HepG2 (cell line): ENCODE measurements around the gene ATL2. TPM values are rescaled to one million over a fixed set of nuclear protein-coding genes. Genes with fewer than 3 reads are reported as not detected.

ENCODE experiments used
- ATAC-seq: fragments of 200-7000 bp; cut with Tn5 transposase; 3 replicates; pipeline ENCODE4 v1.9.1; 2020; ENCODE audit warnings: mild to moderate bottlenecking, moderate library complexity
- BruUV-seq: library from RNA; stranded (reverse); fragments of 400-500 nt; replicated peaks from 2 replicates; lab custom pipeline; 2021; lab: Mats Ljungman, UMichigan
- CTCF ChIA-PET: fragments of 300-600 bp; formaldehyde crosslinking; extraction: SDS; loops from one replicate; lab custom pipeline; 2021; ENCODE audit warnings: low total read pairs, inconsistent platforms, low intra/inter-chr PET ratio; lab: Yijun Ruan, JAX
- POLR2A ChIA-PET: fragments of 350-600 bp; sonication (Branson Sonifier 250); formaldehyde crosslinking; loops from one replicate; lab custom pipeline; 2020; ENCODE audit warnings: antibody characterized with exemption, inconsistent platforms; lab: Yijun Ruan, JAX
- DNase-seq: peaks from one replicate; pipeline ENCODE4 v3.0.0-alpha.2; 2015; ENCODE audit warnings: low spot score
- FAIRE-seq: peaks from 3 replicates; lab custom pipeline; 2011; peaks lifted over from hg19 to GRCh38; lab: Jason Lieb, UNC
- H2AFZ ChIP-seq: one replicate; pipeline ENCODE4 v1.6.1; 2011; ENCODE audit warnings: low read length, inconsistent platforms
- H3K27ac ChIP-seq: fragments of 300-600 bp; 3 replicates; pipeline ENCODE4 v1.8.0; 2011; ENCODE audit warnings: mixed run types, mild to moderate bottlenecking, mixed read lengths, low read length, inconsistent platforms; ENCODE audit not compliant: insufficient read depth; ENCODE audit errors: extremely low read length
- H3K27me3 ChIP-seq, 2 experiments: fragments of 200-600 bp in 1 of 2; 2 replicates in 1 of 2; 3 replicates in 1 of 2; pipeline versions ENCODE4 v1.6.0 to v1.8.0; 2011; ENCODE audit warnings: low read length in 2 of 2, mild to moderate bottlenecking in 2 of 2, moderate library complexity in 2 of 2, inconsistent platforms in 1 of 2; ENCODE audit not compliant: insufficient read depth in 2 of 2, control insufficient read depth in 1 of 2
- H3K36me3 ChIP-seq, 2 experiments: fragments of 200-600 bp in 1 of 2; replicated peaks in 1 of 2; 2 replicates in 1 of 2; 3 replicates in 1 of 2; pipeline versions ENCODE4 v1.5.1 to v1.8.0; 2011; ENCODE audit warnings: low read length in 2 of 2, inconsistent platforms in 1 of 2; ENCODE audit not compliant: insufficient read depth in 2 of 2, control insufficient read depth in 1 of 2
- H3K4me1 ChIP-seq: 2 replicates; pipeline ENCODE4 v1.5.1; 2012; ENCODE audit warnings: low read length, inconsistent platforms; ENCODE audit not compliant: insufficient read depth
- H3K4me2 ChIP-seq: 2 replicates; pipeline ENCODE4 v1.6.0; 2011; ENCODE audit warnings: low read depth, low read length, inconsistent platforms
- H3K4me3 ChIP-seq, 3 experiments: fragments of 200-600 bp in 1 of 3; sonication (generic), shearing (Covaris generic) in 1 of 3; replicated peaks in 1 of 3; 2 replicates each; pipeline ENCODE4 v1.5.1; 2011 to 2016; ENCODE audit warnings: low read length in 3 of 3, inconsistent platforms in 2 of 3, low read depth in 2 of 3, mild to moderate bottlenecking in 2 of 3, control low read depth in 1 of 3, mixed read lengths in 1 of 3; ENCODE audit not compliant: insufficient read depth in 1 of 3
- H3K79me2 ChIP-seq: one replicate; pipeline ENCODE4 v1.6.1; 2011; ENCODE audit warnings: low read length, inconsistent platforms; ENCODE audit not compliant: insufficient read depth
- H3K9ac ChIP-seq: 2 replicates; pipeline ENCODE4 v1.6.0; 2011; ENCODE audit warnings: mild to moderate bottlenecking, low read depth, low read length, inconsistent platforms; ENCODE audit not compliant: insufficient read depth
- H3K9me3 ChIP-seq: 2 replicates; pipeline ENCODE4 v1.5.1; 2012; ENCODE audit warnings: mild to moderate bottlenecking, low read length
- H4K20me1 ChIP-seq: 2 replicates; pipeline ENCODE4 v1.6.0; 2011; ENCODE audit warnings: inconsistent platforms, mild to moderate bottlenecking, low read length, moderate library complexity; ENCODE audit not compliant: insufficient read depth
- RFX5 ChIP-seq: IDR thresholded peaks from 2 replicates; pipeline ENCODE4 v1.6.1; 2011; ENCODE audit warnings: low read depth, low read length, improper control_type of control experiment
- THYN1 ChIP-seq: sonication (generic); formaldehyde crosslinking; IDR thresholded peaks from 2 replicates; pipeline ENCODE4 v1.8.1; 2023; ENCODE audit warnings: low read depth, mild to moderate bottlenecking, moderate library complexity, missing genetic modification reagents, borderline replicate concordance
- WGBS: methylation state at CpG from one replicate; pipeline ENCODE4 v1.1.6; 2017; ENCODE audit warnings: low lambda C conversion rate; 5-methylcytosine and 5-hydroxymethylcytosine counted together
- in situ Hi-C: cut with HindIII; loops from 2 replicates; pipeline ENCODE4 v1.10.0; 2017; ENCODE audit warnings: low pct_unique_long_range_greater_than_20kb; ENCODE audit not compliant: extremely low pct_ligation_motif_present
- intact Hi-C: fragments of 100-400 bp; cut with micrococcal nuclease; formaldehyde crosslinking; loops from one replicate; pipeline ENCODE4 v1.10.0; 2022; ENCODE audit not compliant: unreplicated experiment
- polyA plus RNA-seq, 8 experiments: library from polyadenylated mRNA; depleted of rRNA in 3 of 8; stranded (reverse) in 7 of 8; unstranded in 1 of 8; fragments of >200 nt; fragmentation: Illumina TruSeq in 4 of 8; extraction: Trizol in 4 of 8; gene quantifications; 2 replicates each; pipeline versions ENCODE4 v1.2.1 to v1.2.3, GENCODE V29; 2011 to 2016; ENCODE audit warnings: low read depth in 4 of 8, missing spikeins in 1 of 8, mixed read lengths in 1 of 8; ENCODE audit not compliant: insufficient read depth in 1 of 8
- total RNA-seq, 5 experiments: library from RNA; depleted of rRNA; stranded (reverse); fragments of >200 nt; fragmentation: Illumina TruSeq; extraction: Trizol; gene quantifications; 2 replicates each; pipeline ENCODE4 v1.2.3, GENCODE V29; 2016; ENCODE audit warnings: low read depth in 1 of 5
- TF ChIP-seq, protein P1 (sequence below): IDR thresholded peaks from 2 replicates; pipeline ENCODE4 v1.6.1; 2016; ENCODE audit warnings: control low read depth

The ATL2 gene
- total and polyA plus RNA-seq, 2 of the 13 experiments (the other 11 are each of a cell fraction or from before 2014, with no cell fraction given) = 56.5 to 119 TPM

DNA sequence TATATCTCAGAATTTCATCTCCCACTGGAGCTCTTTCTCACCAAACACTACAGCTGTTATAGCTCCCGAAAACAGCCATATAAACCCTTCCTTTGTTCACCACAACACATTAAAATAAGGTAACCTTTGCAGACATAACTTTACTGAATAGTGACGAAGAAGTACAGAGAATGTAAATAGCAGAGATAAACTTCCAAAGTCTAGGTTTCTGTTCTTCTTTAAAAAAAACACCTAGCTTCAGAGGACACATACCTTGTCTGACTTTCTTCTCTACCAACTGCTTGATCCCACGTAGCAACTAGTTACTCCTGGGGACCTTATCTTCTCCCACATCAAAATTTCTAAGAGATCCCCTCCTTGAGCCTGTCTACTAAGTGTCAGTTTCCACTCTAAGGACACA, 32.3 kb downstream of the ATL2 start:
- no TSS peak for BruUV-seq

DNA sequence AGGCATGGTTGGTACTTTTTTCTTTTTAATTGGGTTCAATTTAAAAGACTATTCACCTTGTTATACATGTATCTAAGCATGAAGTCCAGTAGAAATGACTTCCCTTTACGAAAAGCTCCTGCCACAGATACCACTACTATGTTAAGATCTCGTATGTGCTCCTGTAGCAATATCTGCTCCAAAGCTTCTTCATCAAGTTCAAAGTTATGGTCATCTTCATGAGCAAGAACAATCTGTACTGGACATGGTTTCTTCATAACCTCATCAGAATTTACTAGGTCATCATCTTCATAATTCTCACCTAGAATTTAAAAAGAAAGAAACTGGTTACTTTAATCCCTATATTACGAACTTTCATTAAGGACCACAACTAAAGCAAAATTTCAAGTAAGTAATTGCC, 33.9 kb downstream of the ATL2 start:
- ChIA-PET CTCF (no interaction called here), POLR2A (no interaction called here)
- Histone ChIP-seq H3K4me2 (no peak overlapping the region), H3K79me2 (peaks cover 55% of the 10 kb centered on the region), H3K9ac (no peak overlapping the region), H3K4me3 (no peak overlapping the region), H3K9me3 (no peaks in the 10 kb centered on the region), H2AFZ (no peak overlapping the region), H4K20me1 (peaks cover 30% of the 10 kb centered on the region), H3K27me3 (no peaks in the 10 kb centered on the region), H3K27ac (no peak overlapping the region), H3K4me1 (peaks cover 26% of the 10 kb centered on the region), H3K36me3 (peaks cover 10 to 43% of the 10 kb centered on the region in 2 experiments)
- no peak for FAIRE-seq
- BruUV-seq = no TSS peak
- DNase-seq = no peak
- no peak for ATAC-seq
- 97% methylated on average over 3 of the region's 3 CpGs for WGBS
- TF ChIP-seq, protein P1, sequence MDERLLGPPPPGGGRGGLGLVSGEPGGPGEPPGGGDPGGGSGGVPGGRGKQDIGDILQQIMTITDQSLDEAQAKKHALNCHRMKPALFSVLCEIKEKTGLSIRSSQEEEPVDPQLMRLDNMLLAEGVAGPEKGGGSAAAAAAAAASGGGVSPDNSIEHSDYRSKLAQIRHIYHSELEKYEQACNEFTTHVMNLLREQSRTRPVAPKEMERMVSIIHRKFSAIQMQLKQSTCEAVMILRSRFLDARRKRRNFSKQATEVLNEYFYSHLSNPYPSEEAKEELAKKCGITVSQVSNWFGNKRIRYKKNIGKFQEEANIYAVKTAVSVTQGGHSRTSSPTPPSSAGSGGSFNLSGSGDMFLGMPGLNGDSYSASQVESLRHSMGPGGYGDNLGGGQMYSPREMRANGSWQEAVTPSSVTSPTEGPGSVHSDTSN (CRISPR knock-in tag) = no peak
- in situ Hi-C loops (no loop called here), intact Hi-C loops (loop anchor here (5.0 kb wide), 1 partner anchor 34 kb away; the partner anchor contains the start of gene ATL2)

More for the DNA sequence above, 32.3 kb downstream of the ATL2 start:
- Histone ChIP-seq H3K79me2 (peaks cover 59% of the 10 kb centered on the region), H4K20me1 (peaks cover 32% of the 10 kb centered on the region), H3K36me3 (peaks cover 7 to 35% of the 10 kb centered on the region in 2 experiments), H3K9ac (no peak overlapping the region), H3K4me3 (no peak overlapping the region), H3K9me3 (no peaks in the 10 kb centered on the region), H3K27me3 (no peaks in the 10 kb centered on the region), H3K27ac (peak overlapping the region; percentile 48), H3K4me1 (peaks cover 26% of the 10 kb centered on the region), H2AFZ (no peak overlapping the region), H3K4me2 (no peak overlapping the region)
- DNase-seq (no peak), ATAC-seq (peak; percentile 13; the same call in 1 of the 3 replicates), FAIRE-seq (no peak)
- in situ Hi-C loops (no loop called here), intact Hi-C loops (loop anchor here (5.0 kb wide), 1 partner anchor 32 kb away; the partner anchor contains the start of gene ATL2)
- ChIA-PET CTCF (no interaction called here), POLR2A (no interaction called here)
- WGBS = 87% methylated on average over 3 of the region's 3 CpGs
- TF ChIP-seq RFX5 (0 out of 2 replicates have a peak, but pooled peaks have one; percentile 27), THYN1 (CRISPR knock-in tag) (no peak)
